HG03135 (cell line): ENCODE data around the gene GPRIN3.
"Not testable (repeated sequence)": the region's sequence is repeated elsewhere in the genome, so short reads cannot be mapped to it uniquely, and the experiment has no call there.

Source experiments
- ATAC-seq: cut with Tn5 transposase; IDR thresholded peaks from one replicate; pipeline ENCODE4 v1.9.1; 2021; ENCODE audit warnings: mild to moderate bottlenecking, moderate library complexity; ENCODE audit not compliant: unreplicated experiment

GPRIN3 gene

DNA sequence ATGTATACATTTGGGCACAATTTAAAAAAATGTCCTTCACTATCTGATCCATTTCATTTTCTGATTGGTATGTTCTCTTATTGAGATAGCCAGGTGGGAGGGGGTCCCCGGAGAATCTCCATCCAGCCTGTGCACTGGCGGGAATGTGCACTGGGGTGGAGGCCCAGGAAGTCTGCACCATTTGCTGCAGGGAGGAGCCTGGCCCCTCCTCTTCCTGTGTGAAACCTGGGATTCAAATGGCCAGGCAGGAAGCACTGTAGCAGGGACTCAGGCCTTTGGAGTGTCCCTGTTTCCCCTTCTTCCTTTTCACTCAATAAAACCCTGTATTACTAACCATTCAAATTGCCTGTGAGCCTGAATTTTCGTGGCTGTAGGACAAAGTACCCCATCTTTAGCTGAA, 44.3 kb downstream of the GPRIN3 start:
- ATAC-seq: no peak

DNA sequence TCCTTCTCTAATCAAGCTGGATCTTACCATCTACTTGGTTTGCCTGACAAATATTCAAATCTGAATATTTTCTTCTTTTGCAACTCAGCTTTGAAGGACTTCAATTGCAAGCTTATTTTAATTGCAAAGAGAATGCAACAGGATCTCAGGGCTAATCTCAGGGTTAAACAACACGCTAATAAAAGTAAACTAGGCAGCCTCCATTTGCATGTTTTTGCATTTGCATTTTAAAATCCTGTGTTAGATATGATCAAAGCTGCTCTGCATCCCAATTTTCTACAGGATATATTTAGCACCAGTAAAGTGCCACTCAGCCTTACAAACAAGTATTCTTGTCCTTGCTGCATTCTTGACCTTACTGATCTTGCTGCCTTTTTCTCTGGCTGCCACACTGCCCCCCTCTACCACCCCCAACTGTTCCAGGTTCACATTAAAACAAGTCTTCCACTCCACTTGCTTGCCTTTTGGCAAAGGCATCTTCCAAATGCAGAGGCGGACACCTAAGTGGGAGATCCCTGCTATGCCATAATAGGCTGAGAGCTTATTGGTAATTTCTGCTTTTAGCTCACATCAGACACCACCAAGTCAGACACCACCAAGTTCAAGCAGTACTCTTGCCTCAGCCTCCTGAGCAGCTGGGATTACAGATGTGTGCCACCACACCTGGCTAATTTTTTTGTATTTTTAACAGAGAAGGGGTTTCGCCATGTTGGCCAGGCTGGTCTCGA, 48.1 kb downstream of the GPRIN3 start:
- ATAC-seq: no peak

DNA sequence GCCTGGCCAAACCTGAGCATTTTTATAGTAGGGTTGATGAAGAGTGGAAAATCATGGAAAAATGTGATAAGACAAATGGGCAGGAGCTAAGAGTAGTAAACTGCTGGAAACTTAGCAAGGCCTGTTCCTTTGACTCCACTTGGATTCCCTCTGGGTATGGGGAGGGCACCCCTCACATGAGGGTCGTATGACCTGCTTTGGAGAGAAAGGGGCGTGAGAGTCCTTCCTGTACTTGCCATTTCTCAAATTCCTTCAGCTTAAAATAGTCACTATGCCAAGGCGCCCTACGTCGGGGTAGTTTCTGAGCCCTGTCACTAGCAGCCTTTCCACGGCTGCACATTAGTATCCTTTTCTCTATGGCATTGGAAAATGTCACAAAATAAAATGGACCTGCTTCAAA, 49.1 kb downstream of the GPRIN3 start:
- ATAC-seq: no peak

DNA sequence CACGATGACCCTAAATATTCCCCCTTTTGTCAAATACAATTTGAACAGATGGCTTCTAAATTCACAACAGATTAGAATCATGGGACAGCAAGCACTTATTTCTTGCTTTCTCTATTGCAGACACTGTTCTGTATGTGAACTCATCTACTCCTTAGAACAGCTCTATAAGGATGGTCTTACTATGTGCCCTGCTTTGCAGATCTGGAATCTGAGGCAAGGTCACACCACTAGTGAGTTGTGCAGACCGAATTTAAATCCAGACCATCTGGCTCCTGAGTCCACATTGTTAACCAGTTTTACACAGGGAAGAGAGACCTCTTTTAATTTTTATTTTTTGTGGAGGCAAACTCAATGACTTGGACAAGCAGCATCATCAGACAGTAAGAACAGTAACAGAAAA, 50.2 kb downstream of the GPRIN3 start:
- no peak for ATAC-seq

DNA sequence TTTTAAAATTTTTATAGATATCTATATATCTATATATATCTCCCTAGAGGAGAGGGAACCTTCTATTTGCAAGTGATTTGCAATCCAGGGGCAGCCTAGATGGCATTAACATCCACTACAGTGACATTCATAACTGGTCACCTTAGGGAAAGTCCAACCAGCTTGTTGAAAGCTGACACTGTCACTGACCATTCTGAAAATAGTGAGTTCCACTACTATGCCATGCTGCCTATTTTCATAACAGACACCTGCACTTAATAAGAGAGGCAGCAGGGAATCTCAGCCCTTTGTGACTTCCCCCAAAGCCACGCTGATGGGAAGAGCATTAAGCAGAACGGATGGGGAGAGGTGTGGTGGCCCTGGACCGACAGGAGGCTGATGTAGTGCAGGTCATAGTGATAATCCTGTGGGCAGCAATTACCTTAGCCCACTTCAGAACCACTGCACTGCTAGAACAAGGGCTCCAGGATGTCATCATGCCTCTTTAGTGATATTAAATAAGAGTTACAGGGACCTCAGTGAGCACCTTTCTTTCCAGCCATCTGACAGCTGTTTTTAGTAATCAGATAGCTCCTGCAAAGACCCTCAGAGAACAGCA, 51.3 kb downstream of the GPRIN3 start:
- no peak for ATAC-seq

DNA sequence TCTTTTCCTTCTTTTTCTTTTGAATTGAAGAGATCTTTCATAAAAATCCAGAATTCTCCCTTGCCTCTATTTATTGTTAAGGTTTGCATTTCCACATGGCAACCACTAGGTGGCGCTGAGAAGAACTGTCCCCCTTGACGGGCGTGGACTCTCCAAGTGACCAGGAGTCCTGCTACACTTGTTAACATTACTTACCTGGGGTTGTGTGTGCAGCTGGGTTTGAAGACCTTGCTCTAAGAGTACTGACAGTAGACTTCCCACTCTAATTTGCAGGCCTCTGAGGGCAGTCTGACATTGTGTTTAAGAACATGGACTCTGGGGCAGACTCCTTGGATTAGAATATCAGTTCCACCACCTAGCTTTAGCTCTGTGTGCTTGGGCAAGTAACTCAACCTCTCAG, 52.8 kb downstream of the GPRIN3 start:
- ATAC-seq: no peak

DNA sequence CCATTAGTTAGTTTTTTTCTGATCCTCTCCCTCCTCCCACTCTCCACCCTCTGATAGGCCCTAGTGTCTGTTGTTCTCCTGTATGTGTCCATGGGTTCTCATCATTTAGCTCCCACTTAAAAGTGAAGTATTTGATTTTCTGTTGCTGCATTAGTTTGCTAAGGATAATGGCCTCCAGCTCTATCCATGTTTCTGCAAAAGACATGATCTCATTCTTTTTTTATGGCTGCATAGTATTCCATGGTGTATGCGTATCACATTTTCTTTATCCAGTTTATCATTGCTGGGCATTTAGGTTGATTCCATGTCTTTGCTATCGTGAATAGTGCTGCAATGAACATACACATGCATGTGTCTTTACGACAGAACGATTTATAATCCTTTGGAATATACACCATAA, 53.3 kb downstream of the GPRIN3 start:
- not testable (repeated sequence) for ATAC-seq

DNA sequence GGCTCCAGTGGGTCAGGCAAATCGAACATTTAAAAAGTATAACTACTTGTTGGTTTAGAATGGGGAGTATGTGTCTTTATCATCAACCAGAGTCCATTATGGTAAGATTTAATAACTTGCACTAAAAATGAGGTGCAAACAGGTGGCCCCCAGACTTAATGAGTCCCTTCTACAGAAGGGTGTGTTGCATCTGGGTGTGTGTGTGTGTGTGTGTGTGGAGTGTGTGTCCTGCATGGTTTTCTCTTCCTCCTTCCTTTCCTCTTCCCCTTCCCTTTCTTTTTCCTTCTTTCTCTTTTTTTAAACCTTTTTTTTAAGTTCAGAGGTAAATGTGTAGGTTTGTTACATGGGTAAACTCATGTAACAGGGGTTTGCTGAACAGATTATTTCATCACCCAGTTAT, 53.7 kb downstream of the GPRIN3 start:
- ATAC-seq: no peak

DNA sequence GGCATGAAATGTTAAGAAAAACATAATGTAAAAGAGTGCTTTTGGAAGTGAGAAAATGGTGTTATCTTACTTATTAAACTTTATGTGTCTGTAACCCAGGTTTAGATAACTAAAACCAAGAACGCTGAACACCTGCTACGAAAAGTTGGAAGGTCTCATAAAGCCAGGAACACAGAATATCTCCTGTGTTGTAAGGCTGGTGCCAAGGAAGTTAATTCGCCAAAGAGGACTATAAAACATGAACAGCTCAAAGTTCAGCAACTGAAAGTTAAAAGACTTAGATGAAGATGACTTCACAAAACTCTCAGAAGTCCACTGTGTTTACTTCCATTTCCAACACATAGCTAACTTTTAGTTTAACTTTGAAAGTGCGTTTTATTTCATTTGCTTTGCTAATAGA, 54.3 kb downstream of the GPRIN3 start:
- no peak for ATAC-seq

DNA sequence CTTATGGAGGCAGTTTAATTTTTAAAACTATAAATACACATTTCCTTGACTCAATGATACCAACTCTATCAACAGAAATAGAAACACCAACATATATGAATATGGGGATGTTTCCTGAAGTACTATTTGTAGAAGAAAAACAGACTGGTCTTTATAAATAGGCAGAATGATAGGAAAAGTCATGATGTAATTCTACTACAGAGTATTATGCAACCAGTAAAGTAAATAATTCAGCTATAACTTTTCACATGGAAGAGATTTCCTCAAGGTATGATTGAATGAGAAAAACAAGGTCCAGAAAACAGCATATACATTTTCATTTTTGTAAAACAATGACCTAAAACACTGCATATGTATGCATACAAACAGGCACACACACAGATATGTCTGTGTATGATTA, 56.2 kb downstream of the GPRIN3 start:
- ATAC-seq: no peak

DNA sequence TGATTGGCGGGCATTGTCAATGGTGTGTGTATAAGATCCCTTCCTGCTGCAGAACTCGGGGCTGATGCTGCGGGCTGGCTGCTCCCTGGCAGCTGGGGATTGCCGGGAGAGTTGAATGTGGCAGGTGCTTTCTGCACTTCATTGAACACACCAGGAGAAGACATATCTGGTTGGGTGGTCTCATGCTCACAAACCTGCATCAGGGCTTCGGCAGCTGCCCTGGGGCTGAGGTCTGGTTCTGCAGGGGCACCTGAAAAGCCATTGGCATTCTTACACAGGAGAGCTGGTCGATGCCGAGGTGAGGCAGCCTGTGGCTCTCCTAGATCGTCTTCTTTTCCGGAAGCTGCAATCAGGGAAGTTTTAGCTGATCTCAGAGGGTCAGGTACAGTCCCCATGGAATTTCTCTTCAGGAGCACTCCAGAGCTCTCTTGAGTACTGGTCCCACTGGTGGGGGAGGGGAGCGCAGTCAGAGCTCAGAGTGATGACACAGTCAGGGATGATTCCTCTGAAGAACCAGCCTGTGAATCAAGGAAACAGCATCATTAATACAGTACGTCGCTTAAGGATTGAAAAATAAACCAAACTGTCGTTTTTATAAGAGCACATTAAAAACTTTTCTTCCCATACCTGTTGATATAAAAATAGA, 57.8 kb downstream of the GPRIN3 start:
- no peak for ATAC-seq

DNA sequence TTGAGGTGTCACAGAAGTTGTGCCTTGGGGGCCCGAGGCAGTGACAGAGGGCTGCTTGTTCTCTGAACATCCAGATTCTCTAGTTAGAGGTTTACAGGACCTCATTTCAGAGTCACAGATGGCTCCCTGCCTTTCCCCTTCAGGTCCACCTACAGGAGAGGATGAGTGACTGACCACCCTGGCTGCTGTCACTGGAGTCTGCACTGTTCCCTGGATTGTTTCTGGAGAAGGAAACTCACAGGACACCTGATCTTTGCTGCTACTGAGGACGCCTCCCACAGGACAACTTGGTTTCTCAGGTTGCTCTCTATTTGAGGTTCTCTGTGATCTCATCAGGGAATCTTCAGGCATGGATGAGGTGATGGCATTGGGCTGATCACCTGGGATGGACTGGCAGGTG, 58.3 kb downstream of the GPRIN3 start:
- no peak for ATAC-seq

DNA sequence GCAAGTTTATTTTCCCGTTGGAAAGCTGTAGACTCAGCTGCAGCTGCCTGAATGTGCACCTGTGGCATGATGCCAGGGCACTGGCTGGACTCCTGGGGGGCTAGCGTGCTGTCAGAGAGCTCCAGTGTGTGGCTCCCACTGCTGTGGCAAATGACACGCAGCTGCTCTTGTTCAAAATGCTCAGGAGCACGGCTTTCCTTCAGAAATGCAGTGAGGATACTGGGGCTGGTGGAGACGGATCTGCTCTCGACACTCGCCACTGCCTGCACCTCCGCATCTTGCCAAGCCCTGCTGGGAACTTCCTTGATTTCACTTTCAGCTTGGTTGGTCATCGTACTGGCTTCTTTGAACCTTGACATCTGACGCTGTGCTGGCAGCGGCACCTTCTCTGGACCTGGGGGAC, 58.7 kb downstream of the GPRIN3 start:
- no peak for ATAC-seq

DNA sequence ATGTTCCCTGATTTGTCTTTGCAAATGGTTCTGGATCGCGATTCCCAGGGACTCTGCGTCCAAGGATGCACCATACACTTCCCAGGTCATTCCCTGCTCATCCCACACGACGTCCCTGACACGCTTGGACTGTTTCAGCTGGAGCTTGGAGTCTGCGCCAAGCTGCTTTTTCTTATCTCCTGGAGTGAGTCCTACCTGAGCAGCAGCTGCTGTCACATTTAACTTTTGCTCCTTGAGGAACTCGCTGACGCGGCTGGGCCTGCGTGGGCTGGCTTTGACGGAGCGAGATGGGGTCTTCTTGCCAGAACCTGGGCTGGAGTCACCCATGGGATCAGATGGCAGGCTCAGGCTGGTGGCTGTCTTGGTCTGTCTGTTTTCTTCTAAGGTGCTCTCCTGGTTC, 59.6 kb downstream of the GPRIN3 start:
- ATAC-seq: no peak

DNA sequence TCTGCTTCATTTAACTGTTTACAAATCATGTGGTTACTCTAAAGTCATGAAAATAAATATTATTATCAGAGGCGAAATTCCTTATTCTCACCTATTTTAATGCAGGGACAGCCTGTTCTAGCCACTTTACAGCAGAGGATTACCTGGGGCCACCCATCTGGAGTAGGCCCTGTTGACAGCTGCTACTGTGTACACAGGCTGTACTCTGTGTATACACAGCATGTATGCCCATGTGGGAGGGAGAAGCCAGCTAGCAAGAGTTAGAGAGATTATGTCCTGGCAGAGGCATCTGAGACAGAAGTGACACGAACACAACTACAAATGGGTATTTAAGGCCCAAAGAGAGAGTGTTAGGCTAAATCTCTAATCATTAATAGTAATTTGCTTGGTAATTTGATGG, 62.1 kb downstream of the GPRIN3 start:
- ATAC-seq: no peak

DNA sequence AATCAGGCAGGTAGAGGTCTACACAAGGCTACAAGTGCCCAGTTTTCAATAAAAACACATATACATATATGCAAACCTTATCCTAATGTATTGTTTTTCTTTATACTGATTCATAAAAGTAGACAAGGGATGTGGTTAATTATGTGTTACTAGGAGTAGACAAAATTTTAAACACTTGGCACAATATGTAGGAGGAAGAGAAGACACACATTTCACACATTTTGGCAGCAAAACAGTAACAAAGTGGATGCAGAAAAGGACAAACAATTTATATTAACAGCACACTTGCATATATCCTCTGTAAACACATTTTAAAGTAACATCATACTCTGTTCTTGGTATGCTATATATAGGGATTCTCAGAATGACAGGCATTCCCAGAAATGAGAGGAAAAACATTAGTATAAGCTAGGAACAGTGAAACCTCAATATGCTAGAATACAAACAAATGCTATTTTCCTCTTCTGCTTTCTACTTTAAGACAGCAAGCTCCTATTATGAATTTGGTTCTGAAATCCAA, 63.8 kb downstream of the GPRIN3 start:
- no peak for ATAC-seq

DNA sequence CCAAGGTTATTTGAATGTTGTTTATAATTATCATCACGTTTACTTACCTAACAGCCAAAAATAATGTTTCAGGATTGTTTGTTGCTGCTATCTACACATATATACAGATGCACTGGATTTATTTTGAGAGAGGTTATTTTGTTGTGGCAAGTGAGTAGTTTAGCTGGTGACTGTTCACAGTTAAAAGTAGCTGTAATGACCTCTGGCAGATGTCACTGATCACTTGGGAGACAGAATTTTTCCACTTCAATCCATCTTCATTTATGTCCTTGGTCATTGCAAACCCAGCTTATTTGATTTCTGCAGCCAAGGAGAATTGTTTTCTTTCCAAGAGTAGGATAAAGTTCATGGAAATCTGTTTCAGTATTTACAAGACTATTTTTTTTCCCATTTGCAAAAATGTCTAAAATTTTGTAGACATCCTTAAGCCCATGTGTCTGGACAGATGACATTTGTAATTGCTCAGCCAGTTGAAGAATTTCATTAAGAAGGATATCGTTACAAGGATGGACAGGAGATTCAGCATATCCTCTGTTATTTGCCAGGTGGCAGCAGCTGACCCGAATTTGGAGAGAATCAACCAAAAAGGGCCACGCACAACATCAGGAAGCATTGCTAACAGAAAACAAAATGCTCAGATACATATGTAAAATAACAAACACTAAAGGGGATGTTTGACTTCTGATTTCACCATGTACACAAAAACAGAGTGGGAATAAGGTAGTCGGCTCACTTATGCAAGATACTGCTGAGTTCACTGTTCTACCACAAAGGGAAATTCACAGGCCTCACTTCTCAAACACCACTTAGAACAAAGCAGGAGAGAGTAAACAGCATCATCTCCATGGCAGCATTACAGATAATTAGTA, 64.5 kb downstream of the GPRIN3 start:
- ATAC-seq: no peak

DNA sequence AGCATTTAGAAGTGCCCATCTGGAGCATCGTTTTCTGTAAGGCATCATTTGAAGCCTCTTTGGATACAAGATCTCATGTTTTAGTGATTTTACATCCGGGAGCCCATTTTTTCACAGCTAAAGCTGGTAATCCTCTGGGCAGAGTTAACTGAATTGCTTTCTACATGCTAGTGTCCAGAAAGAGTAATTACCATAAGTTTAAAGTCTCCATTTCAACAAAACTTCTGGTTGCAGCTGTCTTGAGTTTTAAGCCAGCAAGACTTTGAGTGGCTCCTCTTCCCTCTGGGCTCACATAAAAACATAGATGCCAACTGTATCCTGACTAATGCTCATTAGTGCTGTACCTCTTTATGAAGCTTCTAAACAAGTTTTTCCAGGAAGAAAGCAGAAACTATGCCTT, 65.4 kb downstream of the GPRIN3 start:
- no peak for ATAC-seq

DNA sequence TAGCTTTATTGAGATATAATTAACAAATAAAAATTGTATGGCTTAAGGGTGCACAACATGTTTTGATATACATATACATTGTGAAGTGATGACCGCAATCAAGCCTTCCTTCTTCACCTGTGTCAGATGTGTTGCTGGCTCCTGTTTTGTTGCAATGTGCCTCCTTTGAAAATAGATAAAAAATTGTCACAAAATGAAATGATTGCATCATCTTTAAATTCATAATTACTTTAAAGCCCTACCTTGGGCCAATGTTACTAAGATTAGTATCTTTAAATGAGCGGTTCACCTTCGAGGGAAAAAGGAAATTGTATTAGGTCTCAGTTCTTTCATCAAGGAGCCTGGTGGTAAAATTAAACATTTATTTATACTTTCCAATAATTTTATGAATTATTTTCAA, 77.3 kb downstream of the GPRIN3 start:
- ATAC-seq: no peak

DNA sequence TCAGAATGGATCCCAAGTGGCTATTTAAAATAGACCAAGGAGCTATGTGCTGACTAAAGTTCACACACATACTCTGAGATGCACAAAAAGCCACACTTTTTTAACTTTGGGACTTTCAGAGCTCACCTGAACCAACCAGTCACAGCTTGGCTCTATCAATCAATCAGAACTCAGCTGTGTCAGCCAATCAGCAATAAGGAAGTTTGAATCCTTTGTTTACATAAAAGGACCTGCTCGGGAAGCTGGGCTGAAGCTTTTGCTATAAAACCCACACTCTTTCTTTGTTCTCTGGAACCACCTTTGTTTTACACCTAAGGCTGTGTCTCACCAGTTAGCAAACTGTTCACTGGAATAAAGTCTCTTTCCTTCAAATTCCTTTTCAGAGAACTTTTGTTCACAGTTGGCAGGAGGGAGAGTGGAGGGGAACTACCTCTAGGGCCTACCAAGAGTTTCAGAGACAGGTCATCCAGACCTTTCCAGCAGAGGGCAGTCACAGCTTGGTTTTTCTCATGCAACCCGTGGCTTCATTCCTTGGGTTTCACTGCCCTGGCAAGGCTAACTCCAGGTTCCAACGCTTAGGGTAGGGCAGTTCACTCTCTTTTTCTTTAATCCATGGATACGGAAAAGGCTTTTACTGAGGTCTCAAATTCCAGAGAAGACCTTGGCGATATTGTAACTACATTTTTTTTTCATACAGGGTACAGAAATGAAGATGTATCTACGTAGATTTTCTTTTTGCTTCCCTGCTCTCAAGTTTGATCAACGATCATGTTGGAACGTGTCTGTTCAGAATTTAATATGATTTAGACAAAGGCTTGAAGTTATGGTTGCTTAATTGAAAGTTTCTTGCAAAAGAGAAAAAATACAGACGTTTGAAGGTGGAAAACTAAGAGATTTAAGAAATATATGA, 80.7 kb downstream of the GPRIN3 start:
- no peak for ATAC-seq
